Measurements from ENCODE around the gene SLC7A1. TPM values are rescaled to one million over a fixed set of nuclear protein-coding genes. Genes with fewer than 3 reads are reported as not detected.

The SLC7A1 gene
- total and polyA plus RNA-seq, 2 of the 4 experiments (the other 2 are of a cell fraction) = 9.7 to 22.3 TPM

DNA sequence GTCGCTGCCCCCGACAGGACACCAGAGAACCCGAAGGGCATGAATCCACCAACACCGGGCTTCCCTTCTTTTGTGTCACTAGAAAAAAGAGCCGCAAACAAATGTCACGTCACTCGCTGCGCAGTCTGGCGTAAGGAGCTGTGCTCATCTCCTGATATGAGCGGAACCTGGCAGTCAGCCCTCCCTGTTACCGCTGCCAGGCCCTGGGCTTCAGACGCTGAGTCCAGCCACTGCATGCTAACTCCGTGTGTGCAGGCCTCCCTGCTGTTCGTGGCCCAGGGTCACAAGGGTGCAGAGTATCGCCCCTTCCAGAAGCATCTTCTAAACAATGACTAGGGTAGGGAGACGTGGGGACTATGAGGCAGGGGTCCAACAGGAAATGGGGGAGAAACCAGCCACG is 71.3 kb downstream of the SLC7A1 start:
- Histone ChIP-seq H3K27me3 (ENCODE audit: control insufficient read depth, insufficient read depth, low read length) (no peaks in the 10 kb centered on the region), H3K4me3 (ENCODE audit: insufficient read depth, low read depth, low read length) (no peak overlapping the region), H3K4me2 (ENCODE audit: low read depth, low read length) (no peak overlapping the region), H3K56ac (ENCODE audit: extremely low read depth, insufficient read depth, low read length) (no peak overlapping the region), H3K9me3 (ENCODE audit: control insufficient read depth, insufficient read depth, low read length) (no peaks in the 10 kb centered on the region), H2BK120ac (ENCODE audit: low read depth, low read length) (no peak overlapping the region), H3K27ac (ENCODE audit: insufficient read depth, low read length) (no peak overlapping the region), H3K79me1 (ENCODE audit: low read depth in 1 of 2, low read length in 2 of 2) (peaks cover 32 to 60% of the 10 kb centered on the region in 2 experiments), H4K20me1 (ENCODE audit: insufficient read depth, low read length) (peaks cover 6% of the 10 kb centered on the region; the same call in 1 of the 2 replicates), H3K36me3 (ENCODE audit: control insufficient read depth, insufficient read depth, low read length) (peaks cover 51% of the 10 kb centered on the region), H3K4me1 (ENCODE audit: control insufficient read depth, insufficient read depth, low read length) (peaks cover 7% of the 10 kb centered on the region), H2AFZ (replicated peaks; ENCODE audit: low read length, poor library complexity) (no peak overlapping the region), H2BK5ac (ENCODE audit: low read depth, low read length, poor library complexity, severe bottlenecking) (no peak overlapping the region), H2BK20ac (ENCODE audit: low read depth, low read length) (no peak overlapping the region), H3K18ac (ENCODE audit: low read depth, low read length) (no peak overlapping the region), H4K8ac (ENCODE audit: low read depth in 2 of 2, low read length in 2 of 2) (no peak overlapping the region), H3K23ac (ENCODE audit: low read depth, low read length) (no peak overlapping the region), H2AK9ac (replicated peaks; ENCODE audit: low read depth, low read length, poor library complexity) (no peak overlapping the region), H2AK5ac (ENCODE audit: low read depth, low read length) (no peak overlapping the region), H2BK15ac (ENCODE audit: low read depth, low read length) (no peak overlapping the region), H3K14ac (replicated peaks; ENCODE audit: low read depth, low read length) (no peak overlapping the region), H4K5ac (ENCODE audit: low read depth, low read length) (no peak overlapping the region), H3K4ac (ENCODE audit: low read depth, low read length) (no peak overlapping the region), H4K91ac (ENCODE audit: insufficient read depth, low read depth, low read length) (no peak overlapping the region), H3K9ac (ENCODE audit: low read depth, low read length) (no peak overlapping the region), H3K9me1 (ENCODE audit: insufficient read depth, low read length) (peaks cover 13% of the 10 kb centered on the region)
- no TSS peak for BruUV-seq (replicated peaks)
- intact Hi-C loops (cut with micrococcal nuclease) (loop anchor here (5.0 kb wide), 1 partner anchor 68 kb away; no protein-coding TSS in a partner anchor), dilution Hi-C loops (cut with HindIII; ENCODE audit: low sequenced_read_pairs, unreplicated experiment) (no loop called here), in situ Hi-C loops (cut with MboI; ENCODE audit: low sequenced_read_pairs) (no loop called here)
- ChIA-PET POLR2A (ENCODE audit: unreplicated experiment) (no interaction called here), CTCF (no interaction called here)
- 85% methylated on average over 14 of the region's 17 CpGs; no CpG with 5 or more reads in 1 of the 2 experiments for WGBS, 2 experiments (ENCODE audit: extremely low coverage in 2 of 2, insufficient read length in 1 of 2)
- DNase-seq (no peak), ATAC-seq (ENCODE audit: low read depth) (no peak)
- TF ChIP-seq, protein P1, sequence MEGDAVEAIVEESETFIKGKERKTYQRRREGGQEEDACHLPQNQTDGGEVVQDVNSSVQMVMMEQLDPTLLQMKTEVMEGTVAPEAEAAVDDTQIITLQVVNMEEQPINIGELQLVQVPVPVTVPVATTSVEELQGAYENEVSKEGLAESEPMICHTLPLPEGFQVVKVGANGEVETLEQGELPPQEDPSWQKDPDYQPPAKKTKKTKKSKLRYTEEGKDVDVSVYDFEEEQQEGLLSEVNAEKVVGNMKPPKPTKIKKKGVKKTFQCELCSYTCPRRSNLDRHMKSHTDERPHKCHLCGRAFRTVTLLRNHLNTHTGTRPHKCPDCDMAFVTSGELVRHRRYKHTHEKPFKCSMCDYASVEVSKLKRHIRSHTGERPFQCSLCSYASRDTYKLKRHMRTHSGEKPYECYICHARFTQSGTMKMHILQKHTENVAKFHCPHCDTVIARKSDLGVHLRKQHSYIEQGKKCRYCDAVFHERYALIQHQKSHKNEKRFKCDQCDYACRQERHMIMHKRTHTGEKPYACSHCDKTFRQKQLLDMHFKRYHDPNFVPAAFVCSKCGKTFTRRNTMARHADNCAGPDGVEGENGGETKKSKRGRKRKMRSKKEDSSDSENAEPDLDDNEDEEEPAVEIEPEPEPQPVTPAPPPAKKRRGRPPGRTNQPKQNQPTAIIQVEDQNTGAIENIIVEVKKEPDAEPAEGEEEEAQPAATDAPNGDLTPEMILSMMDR (conservative IDR thresholded peaks at IDR 0.05; ENCODE audit: low read depth, low read length) = no peak
- TF ChIP-seq MAZ (IDR thresholded peaks at IDR 0.05; ENCODE audit: borderline replicate concordance, low read depth, low read length) (no peak), RFX5 (IDR thresholded peaks at IDR 0.05; ENCODE audit: low read depth, low read length) (no peak), POLR2A (IDR thresholded peaks at IDR 0.05; ENCODE audit: low read depth, low read length) (no peak), NFE2L2 (IDR thresholded peaks at IDR 0.05; ENCODE audit: low read depth, low read length) (no peak), MAFK (IDR thresholded peaks at IDR 0.05; ENCODE audit: low read depth, low read length) (no peak), CEBPB (IDR thresholded peaks at IDR 0.05; ENCODE audit: low read depth, low read length) (no peak), FOS (IDR thresholded peaks at IDR 0.05; ENCODE audit: low read depth, low read length) (no peak), RCOR1 (IDR thresholded peaks at IDR 0.05; ENCODE audit: insufficient replicate concordance, low read length) (no peak), RAD21 (IDR thresholded peaks at IDR 0.05; ENCODE audit: low read length) (no peak), BHLHE40 (IDR thresholded peaks at IDR 0.05; ENCODE audit: low read depth, low read length) (no peak), CHD1 (IDR thresholded peaks at IDR 0.05; ENCODE audit: low read depth, low read length) (no peak), SMC3 (IDR thresholded peaks at IDR 0.05; ENCODE audit: low read depth, low read length) (no peak), MXI1 (IDR thresholded peaks at IDR 0.05; ENCODE audit: borderline replicate concordance, low read depth, low read length) (no peak)
- TF ChIP-seq, protein P2, sequence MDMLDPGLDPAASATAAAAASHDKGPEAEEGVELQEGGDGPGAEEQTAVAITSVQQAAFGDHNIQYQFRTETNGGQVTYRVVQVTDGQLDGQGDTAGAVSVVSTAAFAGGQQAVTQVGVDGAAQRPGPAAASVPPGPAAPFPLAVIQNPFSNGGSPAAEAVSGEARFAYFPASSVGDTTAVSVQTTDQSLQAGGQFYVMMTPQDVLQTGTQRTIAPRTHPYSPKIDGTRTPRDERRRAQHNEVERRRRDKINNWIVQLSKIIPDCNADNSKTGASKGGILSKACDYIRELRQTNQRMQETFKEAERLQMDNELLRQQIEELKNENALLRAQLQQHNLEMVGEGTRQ (IDR thresholded peaks at IDR 0.05; ENCODE audit: low read depth, low read length) = no peak
